HepG2 (cell line): ENCODE results near the gene TKTL1. TPM values are rescaled to one million over a fixed set of nuclear protein-coding genes. Genes with fewer than 3 reads are reported as not detected.

Experiments
- KLF12 ChIP-seq: sonication (generic); formaldehyde crosslinking; IDR thresholded peaks from 2 replicates; pipeline ENCODE4 v1.4.0; 2020; ENCODE audit warnings: missing genetic modification reagents, borderline replicate concordance
- MAFK ChIP-seq, 2 experiments: IDR thresholded peaks in 1 of 2; conservative IDR thresholded peaks in 1 of 2; 2 replicates each; pipeline ENCODE4 v1.6.1; 2011; ENCODE audit warnings: improper control_type of control experiment in 2 of 2, low read length in 2 of 2
- MAZ ChIP-seq, 2 experiments: sonication (generic) in 1 of 2; formaldehyde crosslinking in 1 of 2; IDR thresholded peaks; 2 replicates each; pipeline versions ENCODE4 v1.5.0 to v1.6.1; 2012 to 2020; ENCODE audit warnings: low read depth in 2 of 2, mild to moderate bottlenecking in 2 of 2, borderline replicate concordance in 1 of 2, improper control_type of control experiment in 1 of 2, low read length in 1 of 2, missing genetic modification reagents in 1 of 2, moderate library complexity in 1 of 2
- MED13 ChIP-seq: sonication (generic); formaldehyde crosslinking; IDR thresholded peaks from 2 replicates; pipeline ENCODE4 v1.5.0; 2020; ENCODE audit warnings: missing genetic modification reagents
- NR2C2 ChIP-seq: sonication (generic); formaldehyde crosslinking; IDR thresholded peaks from 2 replicates; pipeline ENCODE4 v1.4.0; 2020; ENCODE audit warnings: missing genetic modification reagents, mild to moderate bottlenecking, moderate library complexity, borderline replicate concordance
- ZNF337 ChIP-seq: sonication (generic); formaldehyde crosslinking; IDR thresholded peaks from 2 replicates; pipeline ENCODE4 v1.5.1; 2020; ENCODE audit warnings: missing genetic modification reagents, low read depth, mild to moderate bottlenecking, borderline replicate concordance
- ZNF687 ChIP-seq: sonication (generic); formaldehyde crosslinking; IDR thresholded peaks from 2 replicates; pipeline ENCODE4 v1.5.1; 2020; ENCODE audit warnings: mild to moderate bottlenecking, missing genetic modification reagents, moderate library complexity
- ZNF75D ChIP-seq: sonication (generic); formaldehyde crosslinking; IDR thresholded peaks from 2 replicates; pipeline ENCODE4 v1.8.1; 2023; ENCODE audit warnings: missing genetic modification reagents, mild to moderate bottlenecking, borderline replicate concordance
- ZNF878 ChIP-seq: sonication (generic); formaldehyde crosslinking; IDR thresholded peaks from 2 replicates; pipeline ENCODE4 v1.8.1; 2023; ENCODE audit warnings: mild to moderate bottlenecking, missing genetic modification reagents, moderate library complexity
- polyA plus RNA-seq, 8 experiments: library from polyadenylated mRNA; depleted of rRNA in 3 of 8; stranded (reverse) in 7 of 8; unstranded in 1 of 8; fragments of >200 nt; fragmentation: Illumina TruSeq in 4 of 8; extraction: Trizol in 4 of 8; gene quantifications; 2 replicates each; pipeline versions ENCODE4 v1.2.1 to v1.2.3, GENCODE V29; 2011 to 2016; ENCODE audit warnings: low read depth in 4 of 8, missing spikeins in 1 of 8, mixed read lengths in 1 of 8; ENCODE audit not compliant: insufficient read depth in 1 of 8
- total RNA-seq, 5 experiments: library from RNA; depleted of rRNA; stranded (reverse); fragments of >200 nt; fragmentation: Illumina TruSeq; extraction: Trizol; gene quantifications; 2 replicates each; pipeline ENCODE4 v1.2.3, GENCODE V29; 2016; ENCODE audit warnings: low read depth in 1 of 5
- TF ChIP-seq, protein P1 (sequence below): sonication (generic); formaldehyde crosslinking; IDR thresholded peaks from one replicate; pipeline ENCODE4 v1.5.1; 2020; ENCODE audit warnings: mild to moderate bottlenecking, missing genetic modification reagents; ENCODE audit errors: not compliant biosample characterization
- TF ChIP-seq, protein P2 (sequence below): sonication (generic); formaldehyde crosslinking; IDR thresholded peaks from 2 replicates; pipeline ENCODE4 v1.5.1; 2020; ENCODE audit warnings: mild to moderate bottlenecking, missing genetic modification reagents, moderate library complexity

Gene TKTL1
- total and polyA plus RNA-seq, 2 of the 13 experiments (the other 11 are each of a cell fraction or from before 2014, with no cell fraction given): not detected

GRCh38 chrX:154374313-154375155 lies 78.9 kb downstream of the TKTL1 start, which contains the start of gene FLNA (continued):
- TF ChIP-seq MAZ (IDR thresholded peaks at IDR 0.05; ENCODE audit: borderline replicate concordance, low read depth, low read length) (no peak), MAZ (CRISPR knock-in tag; IDR thresholded peaks at IDR 0.05; ENCODE audit: low read depth) (peak; percentile 58; the same call in 1 of the 2 replicates), NR2C2 (no peak), ZNF337 (no peak), ZNF75D (CRISPR knock-in tag) (no peak), MAFK (conservative IDR thresholded peaks at IDR 0.05 in 1 of 2, IDR thresholded peaks at IDR 0.05 in 1 of 2; ENCODE audit: low read length in 2 of 2) (no peak), KLF12 (CRISPR knock-in tag) (no peak), ZNF878 (CRISPR knock-in tag) (no peak), MED13 (no peak), ZNF687 (CRISPR knock-in tag) (peak; percentile 79)
- TF ChIP-seq, protein P1, sequence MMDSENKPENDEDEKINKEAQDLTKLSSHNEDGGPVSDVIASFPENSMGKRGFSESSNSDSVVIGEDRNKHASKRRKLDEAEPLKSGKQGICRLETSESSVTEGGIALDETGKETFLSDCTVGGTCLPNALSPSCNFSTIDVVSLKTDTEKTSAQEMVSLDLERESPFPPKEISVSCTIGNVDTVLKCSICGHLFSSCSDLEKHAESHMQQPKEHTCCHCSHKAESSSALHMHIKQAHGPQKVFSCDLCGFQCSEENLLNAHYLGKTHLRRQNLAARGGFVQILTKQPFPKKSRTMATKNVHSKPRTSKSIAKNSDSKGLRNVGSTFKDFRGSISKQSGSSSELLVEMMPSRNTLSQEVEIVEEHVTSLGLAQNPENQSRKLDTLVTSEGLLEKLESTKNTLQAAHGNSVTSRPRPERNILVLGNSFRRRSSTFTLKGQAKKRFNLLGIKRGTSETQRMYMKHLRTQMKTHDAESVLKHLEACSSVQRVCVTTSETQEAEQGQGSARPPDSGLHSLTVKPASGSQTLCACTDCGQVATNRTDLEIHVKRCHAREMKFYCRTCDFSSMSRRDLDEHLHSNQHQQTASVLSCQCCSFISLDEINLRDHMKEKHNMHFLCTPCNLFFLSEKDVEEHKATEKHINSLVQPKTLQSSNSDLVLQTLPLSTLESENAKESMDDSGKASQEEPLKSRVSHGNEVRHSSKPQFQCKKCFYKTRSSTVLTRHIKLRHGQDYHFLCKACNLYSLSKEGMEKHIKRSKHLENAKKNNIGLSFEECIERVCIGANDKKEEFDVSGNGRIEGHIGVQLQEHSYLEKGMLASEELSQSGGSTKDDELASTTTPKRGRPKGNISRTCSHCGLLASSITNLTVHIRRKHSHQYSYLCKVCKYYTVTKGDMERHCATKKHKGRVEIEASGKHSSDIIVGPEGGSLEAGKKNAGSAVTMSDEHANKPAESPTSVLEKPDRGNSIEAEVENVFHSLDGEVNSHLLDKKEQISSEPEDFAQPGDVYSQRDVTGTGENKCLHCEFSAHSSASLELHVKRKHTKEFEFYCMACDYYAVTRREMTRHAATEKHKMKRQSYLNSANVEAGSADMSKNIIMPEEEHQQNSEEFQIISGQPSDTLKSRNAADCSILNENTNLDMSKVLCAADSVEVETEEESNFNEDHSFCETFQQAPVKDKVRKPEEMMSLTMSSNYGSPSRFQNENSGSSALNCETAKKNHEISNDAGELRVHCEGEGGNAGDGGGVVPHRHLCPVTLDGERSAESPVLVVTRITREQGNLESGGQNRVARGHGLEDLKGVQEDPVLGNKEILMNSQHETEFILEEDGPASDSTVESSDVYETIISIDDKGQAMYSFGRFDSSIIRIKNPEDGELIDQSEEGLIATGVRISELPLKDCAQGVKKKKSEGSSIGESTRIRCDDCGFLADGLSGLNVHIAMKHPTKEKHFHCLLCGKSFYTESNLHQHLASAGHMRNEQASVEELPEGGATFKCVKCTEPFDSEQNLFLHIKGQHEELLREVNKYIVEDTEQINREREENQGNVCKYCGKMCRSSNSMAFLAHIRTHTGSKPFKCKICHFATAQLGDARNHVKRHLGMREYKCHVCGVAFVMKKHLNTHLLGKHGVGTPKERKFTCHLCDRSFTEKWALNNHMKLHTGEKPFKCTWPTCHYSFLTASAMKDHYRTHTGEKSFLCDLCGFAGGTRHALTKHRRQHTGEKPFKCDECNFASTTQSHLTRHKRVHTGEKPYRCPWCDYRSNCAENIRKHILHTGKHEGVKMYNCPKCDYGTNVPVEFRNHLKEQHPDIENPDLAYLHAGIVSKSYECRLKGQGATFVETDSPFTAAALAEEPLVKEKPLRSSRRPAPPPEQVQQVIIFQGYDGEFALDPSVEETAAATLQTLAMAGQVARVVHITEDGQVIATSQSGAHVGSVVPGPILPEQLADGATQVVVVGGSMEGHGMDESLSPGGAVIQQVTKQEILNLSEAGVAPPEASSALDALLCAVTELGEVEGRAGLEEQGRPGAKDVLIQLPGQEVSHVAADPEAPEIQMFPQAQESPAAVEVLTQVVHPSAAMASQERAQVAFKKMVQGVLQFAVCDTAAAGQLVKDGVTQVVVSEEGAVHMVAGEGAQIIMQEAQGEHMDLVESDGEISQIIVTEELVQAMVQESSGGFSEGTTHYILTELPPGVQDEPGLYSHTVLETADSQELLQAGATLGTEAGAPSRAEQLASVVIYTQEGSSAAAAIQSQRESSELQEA (CRISPR knock-in tag): no peak
- TF ChIP-seq, protein P2, sequence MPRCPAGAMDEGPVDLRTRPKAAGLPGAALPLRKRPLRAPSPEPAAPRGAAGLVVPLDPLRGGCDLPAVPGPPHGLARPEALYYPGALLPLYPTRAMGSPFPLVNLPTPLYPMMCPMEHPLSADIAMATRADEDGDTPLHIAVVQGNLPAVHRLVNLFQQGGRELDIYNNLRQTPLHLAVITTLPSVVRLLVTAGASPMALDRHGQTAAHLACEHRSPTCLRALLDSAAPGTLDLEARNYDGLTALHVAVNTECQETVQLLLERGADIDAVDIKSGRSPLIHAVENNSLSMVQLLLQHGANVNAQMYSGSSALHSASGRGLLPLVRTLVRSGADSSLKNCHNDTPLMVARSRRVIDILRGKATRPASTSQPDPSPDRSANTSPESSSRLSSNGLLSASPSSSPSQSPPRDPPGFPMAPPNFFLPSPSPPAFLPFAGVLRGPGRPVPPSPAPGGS (CRISPR knock-in tag): no peak
